ENCODE data around the gene ATP8B1. TPM values are rescaled to one million over a fixed set of nuclear protein-coding genes. Genes with fewer than 3 reads are reported as not detected.

ATP8B1 gene
- total RNA-seq, 4 donors from 2014 or later = 21.6 to 32.1 (median 26.8) TPM

DNA sequence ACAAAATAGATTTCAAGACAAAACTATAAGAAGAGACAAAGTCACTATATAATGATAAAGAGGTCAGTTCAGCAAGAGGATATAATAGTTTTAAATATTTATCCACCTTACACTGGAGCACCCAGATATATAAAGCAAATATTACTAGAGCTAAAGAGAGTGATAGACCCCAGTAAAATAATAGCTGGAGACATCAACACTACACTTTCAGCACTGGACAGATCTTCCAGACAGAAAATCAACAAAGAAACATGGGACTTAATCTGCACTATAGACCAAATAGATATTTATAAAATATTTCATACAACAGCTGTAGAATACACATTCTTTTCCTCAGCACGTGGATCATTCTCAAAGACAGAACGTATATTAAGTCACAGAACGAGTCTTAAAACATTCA is 86.6 kb downstream of the ATP8B1 start:
- no peak for TF ChIP-seq POLR2A (IDR thresholded peaks at IDR 0.05)
- TF ChIP-seq, protein P1, sequence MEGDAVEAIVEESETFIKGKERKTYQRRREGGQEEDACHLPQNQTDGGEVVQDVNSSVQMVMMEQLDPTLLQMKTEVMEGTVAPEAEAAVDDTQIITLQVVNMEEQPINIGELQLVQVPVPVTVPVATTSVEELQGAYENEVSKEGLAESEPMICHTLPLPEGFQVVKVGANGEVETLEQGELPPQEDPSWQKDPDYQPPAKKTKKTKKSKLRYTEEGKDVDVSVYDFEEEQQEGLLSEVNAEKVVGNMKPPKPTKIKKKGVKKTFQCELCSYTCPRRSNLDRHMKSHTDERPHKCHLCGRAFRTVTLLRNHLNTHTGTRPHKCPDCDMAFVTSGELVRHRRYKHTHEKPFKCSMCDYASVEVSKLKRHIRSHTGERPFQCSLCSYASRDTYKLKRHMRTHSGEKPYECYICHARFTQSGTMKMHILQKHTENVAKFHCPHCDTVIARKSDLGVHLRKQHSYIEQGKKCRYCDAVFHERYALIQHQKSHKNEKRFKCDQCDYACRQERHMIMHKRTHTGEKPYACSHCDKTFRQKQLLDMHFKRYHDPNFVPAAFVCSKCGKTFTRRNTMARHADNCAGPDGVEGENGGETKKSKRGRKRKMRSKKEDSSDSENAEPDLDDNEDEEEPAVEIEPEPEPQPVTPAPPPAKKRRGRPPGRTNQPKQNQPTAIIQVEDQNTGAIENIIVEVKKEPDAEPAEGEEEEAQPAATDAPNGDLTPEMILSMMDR (IDR thresholded peaks at IDR 0.05) = no peak
- 92 to 93% methylated on average over 3 of the region's 3 CpGs for WGBS, 2 donors
- H3K4me3 ChIP-seq (ENCODE audit: low read depth, poor library complexity, severe bottlenecking) = no peak overlapping the region
- intact Hi-C loops (cut with DNase I; ENCODE audit: low total_unique reads) = no loop called here
- DNase-seq (ENCODE audit: low spot score in 2 of 2) = no peak

DNA sequence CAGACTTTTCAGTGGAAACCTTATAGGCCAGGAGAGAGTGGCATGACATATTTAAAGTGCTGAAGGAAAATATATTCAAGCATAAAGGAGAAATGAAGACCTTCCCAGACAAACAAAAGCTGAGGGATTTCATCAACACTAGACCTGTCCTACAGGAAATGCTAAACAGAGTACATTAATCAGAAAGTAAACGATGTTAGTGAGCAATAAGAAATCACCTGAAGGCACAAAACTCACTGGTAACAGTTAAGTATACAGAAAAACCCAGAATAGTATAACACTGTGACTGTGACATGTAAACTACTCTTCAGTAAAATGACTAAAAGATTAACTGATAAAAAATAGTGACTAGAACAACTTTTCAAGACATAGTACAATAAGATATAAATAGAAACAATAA is 87.4 kb downstream of the ATP8B1 start:
- no peak for TF ChIP-seq POLR2A (IDR thresholded peaks at IDR 0.05)
- TF ChIP-seq, protein P1 (IDR thresholded peaks at IDR 0.05) = no peak
- WGBS, 2 donors = 30 to 44% methylated on average over 1 of the region's 1 CpG
- intact Hi-C loops (cut with DNase I; ENCODE audit: low total_unique reads) = no loop called here
- no peak for DNase-seq (ENCODE audit: low spot score in 2 of 2)
- no peak overlapping the region for H3K4me3 ChIP-seq (ENCODE audit: low read depth, poor library complexity, severe bottlenecking)

GRCh38 chr18:57715073-57715472 is 88.0 kb downstream of the ATP8B1 start:
- no peak overlapping the region for H3K4me3 ChIP-seq (ENCODE audit: low read depth, poor library complexity, severe bottlenecking)
- intact Hi-C loops (cut with DNase I; ENCODE audit: low total_unique reads) = no loop called here
- TF ChIP-seq POLR2A (IDR thresholded peaks at IDR 0.05) = no peak
- no peak for DNase-seq (ENCODE audit: low spot score in 2 of 2)
- 95% methylated on average over 2 of the region's 2 CpGs for WGBS, 2 donors

GRCh38 chr18:57710226-57710625 is 92.9 kb downstream of the ATP8B1 start:
- WGBS, 2 donors = 74 to 92% methylated on average over 4 of the region's 4 CpGs
- no peak overlapping the region for H3K4me3 ChIP-seq (ENCODE audit: low read depth, poor library complexity, severe bottlenecking)
- no peak for TF ChIP-seq POLR2A (IDR thresholded peaks at IDR 0.05)
- TF ChIP-seq, protein P1 (IDR thresholded peaks at IDR 0.05) = no peak
- peak in 1 of 2 donors; percentile 3 for DNase-seq (ENCODE audit: low spot score in 2 of 2)
- intact Hi-C loops (cut with DNase I; ENCODE audit: low total_unique reads) = no loop called here

DNA sequence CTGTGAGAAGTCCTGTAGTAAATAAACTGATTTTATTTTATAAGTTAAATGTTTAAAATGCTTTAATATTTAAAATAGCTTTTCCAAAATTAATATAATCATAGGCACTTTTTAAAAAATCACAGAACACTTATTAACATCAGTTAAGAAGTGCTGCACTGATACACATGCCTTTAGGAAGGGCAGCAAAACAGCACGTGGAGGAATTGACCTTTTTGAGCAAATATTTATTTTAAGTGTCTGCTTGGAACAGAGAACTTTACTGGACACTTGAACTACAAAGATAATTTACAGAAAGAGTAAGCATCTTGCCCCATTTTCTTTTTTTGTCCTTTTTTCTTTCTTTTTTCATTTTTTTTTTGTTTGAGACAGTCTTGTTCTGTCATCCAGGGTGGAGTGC is 93.8 kb downstream of the ATP8B1 start:
- DNase-seq (ENCODE audit: low spot score in 2 of 2) = no peak
- TF ChIP-seq, protein P1 (IDR thresholded peaks at IDR 0.05) = no peak
- TF ChIP-seq POLR2A (IDR thresholded peaks at IDR 0.05) = no peak
- intact Hi-C loops (cut with DNase I; ENCODE audit: low total_unique reads) = no loop called here
- no peak overlapping the region for H3K4me3 ChIP-seq (ENCODE audit: low read depth, poor library complexity, severe bottlenecking)
- 84 to 86% methylated on average over 1 of the region's 1 CpG for WGBS, 2 donors

- H3K4me3 ChIP-seq (ENCODE audit: low read depth, poor library complexity, severe bottlenecking) = no peak overlapping the region
- peak in 1 of 2 donors; percentile 1 for DNase-seq (ENCODE audit: low spot score in 2 of 2)
- TF ChIP-seq, protein P1 (IDR thresholded peaks at IDR 0.05) = no peak
- no peak for TF ChIP-seq POLR2A (IDR thresholded peaks at IDR 0.05)
- WGBS, 2 donors = 94 to 95% methylated on average over 3 of the region's 3 CpGs
- intact Hi-C loops (cut with DNase I; ENCODE audit: low total_unique reads) = no loop called here
These were observed 94.8 kb downstream of the ATP8B1 start for GRCh38 chr18:57708288-57708687.
